ENCODE data around the gene FAM83G.
"Not testable (repeated sequence)": the region's sequence is repeated elsewhere in the genome, so short reads cannot be mapped to it uniquely, and the experiment has no call there.

- TF ChIP-seq, protein P1, sequence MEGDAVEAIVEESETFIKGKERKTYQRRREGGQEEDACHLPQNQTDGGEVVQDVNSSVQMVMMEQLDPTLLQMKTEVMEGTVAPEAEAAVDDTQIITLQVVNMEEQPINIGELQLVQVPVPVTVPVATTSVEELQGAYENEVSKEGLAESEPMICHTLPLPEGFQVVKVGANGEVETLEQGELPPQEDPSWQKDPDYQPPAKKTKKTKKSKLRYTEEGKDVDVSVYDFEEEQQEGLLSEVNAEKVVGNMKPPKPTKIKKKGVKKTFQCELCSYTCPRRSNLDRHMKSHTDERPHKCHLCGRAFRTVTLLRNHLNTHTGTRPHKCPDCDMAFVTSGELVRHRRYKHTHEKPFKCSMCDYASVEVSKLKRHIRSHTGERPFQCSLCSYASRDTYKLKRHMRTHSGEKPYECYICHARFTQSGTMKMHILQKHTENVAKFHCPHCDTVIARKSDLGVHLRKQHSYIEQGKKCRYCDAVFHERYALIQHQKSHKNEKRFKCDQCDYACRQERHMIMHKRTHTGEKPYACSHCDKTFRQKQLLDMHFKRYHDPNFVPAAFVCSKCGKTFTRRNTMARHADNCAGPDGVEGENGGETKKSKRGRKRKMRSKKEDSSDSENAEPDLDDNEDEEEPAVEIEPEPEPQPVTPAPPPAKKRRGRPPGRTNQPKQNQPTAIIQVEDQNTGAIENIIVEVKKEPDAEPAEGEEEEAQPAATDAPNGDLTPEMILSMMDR (IDR thresholded peaks at IDR 0.05; ENCODE audit: low read depth, low read length, poor library complexity, severe bottlenecking): not testable (repeated sequence)
- TF ChIP-seq EZH2phosphoT487 (IDR thresholded peaks at IDR 0.05; ENCODE audit: borderline replicate concordance, low read length): not testable (repeated sequence)
These were observed 48.5 kb downstream of the FAM83G start for GRCh38 chr17:18956021-18956420.

All from DOHH2 (cell line).